Skeletal muscle satellite cell (primary cell): ENCODE data around the gene COX19.
A peak's percentile ranks its signal among the peaks of the same experiment; 100 is the strongest.

ENCODE experiments used
- H3K27me3 ChIP-seq: 2 replicates; pipeline ENCODE4 v1.7.0; 2013; ENCODE audit warnings: low read length; ENCODE audit not compliant: control insufficient read depth, insufficient read depth
- H3K36me3 ChIP-seq: 2 replicates; pipeline ENCODE4 v1.7.0; 2013; ENCODE audit warnings: mild to moderate bottlenecking, control low read depth, low read length; ENCODE audit not compliant: insufficient read depth
- H3K4me1 ChIP-seq: 2 replicates; pipeline ENCODE4 v1.7.0; 2013; ENCODE audit warnings: low read length; ENCODE audit not compliant: control insufficient read depth, insufficient read depth
- H3K4me2 ChIP-seq: 2 replicates; pipeline ENCODE4 v1.7.0; 2013; ENCODE audit warnings: mild to moderate bottlenecking, low read length
- H3K4me3 ChIP-seq: 2 replicates; pipeline ENCODE4 v1.7.0; 2013; ENCODE audit warnings: low read length
- H3K9ac ChIP-seq: 2 replicates; pipeline ENCODE4 v1.7.0; 2013; ENCODE audit warnings: mild to moderate bottlenecking, low read depth, low read length, moderate library complexity
- H3K9me3 ChIP-seq: replicated peaks from 2 replicates; pipeline ENCODE4 v1.7.0; 2013; ENCODE audit warnings: mild to moderate bottlenecking, control low read depth, low read length

Gene COX19

GRCh38 chr7:979151-979550 lies 3.8 kb upstream of the COX19 start:
- H3K9me3 ChIP-seq, result no peaks in the 10 kb centered on the region
- no peaks in the 10 kb centered on the region for H3K36me3 ChIP-seq
- H3K9ac ChIP-seq, result no peak overlapping the region
- H3K4me3 ChIP-seq, result no peak overlapping the region
- peaks cover 3% of the 10 kb centered on the region for H3K4me1 ChIP-seq
- H3K4me2 ChIP-seq, result no peak overlapping the region
- H3K27me3 ChIP-seq, result peaks cover 20% of the 10 kb centered on the region

- Histone ChIP-seq H3K9ac (no peak overlapping the region), H3K4me3 (no peak overlapping the region), H3K4me2 (no peak overlapping the region), H3K36me3 (no peaks in the 10 kb centered on the region), H3K4me1 (peaks cover 3% of the 10 kb centered on the region), H3K9me3 (no peaks in the 10 kb centered on the region), H3K27me3 (peaks cover 16% of the 10 kb centered on the region)
These were observed 3.2 kb upstream of the COX19 start for GRCh38 chr7:978416-979091.

- peaks cover 3% of the 10 kb centered on the region for H3K4me1 ChIP-seq
- H3K9me3 ChIP-seq, result no peaks in the 10 kb centered on the region
- H3K4me2 ChIP-seq, result no peak overlapping the region
- no peak overlapping the region for H3K4me3 ChIP-seq
- peaks cover 5% of the 10 kb centered on the region for H3K36me3 ChIP-seq
- H3K9ac ChIP-seq, result no peak overlapping the region
- H3K27me3 ChIP-seq, result peaks cover 11% of the 10 kb centered on the region
These were observed 2.6 kb upstream of the COX19 start for GRCh38 chr7:978049-978346.

- peaks cover 9% of the 10 kb centered on the region for H3K27me3 ChIP-seq
- H3K9me3 ChIP-seq, result no peaks in the 10 kb centered on the region
- H3K9ac ChIP-seq, result no peak overlapping the region
- H3K4me2 ChIP-seq, result no peak overlapping the region
- H3K4me1 ChIP-seq, result peaks cover 3% of the 10 kb centered on the region
- peaks cover 10% of the 10 kb centered on the region for H3K36me3 ChIP-seq
- H3K4me3 ChIP-seq, result no peak overlapping the region
These were observed 2.1 kb upstream of the COX19 start for GRCh38 chr7:977326-978048.

GRCh38 chr7:976901-977325 lies 1.6 kb upstream of the COX19 start:
- peaks cover 16% of the 10 kb centered on the region for H3K36me3 ChIP-seq
- H3K4me1 ChIP-seq, result peaks cover 3% of the 10 kb centered on the region
- peaks cover 5% of the 10 kb centered on the region for H3K27me3 ChIP-seq
- H3K4me3 ChIP-seq, result no peak overlapping the region
- no peaks in the 10 kb centered on the region for H3K9me3 ChIP-seq
- no peak overlapping the region for H3K9ac ChIP-seq
- no peak overlapping the region for H3K4me2 ChIP-seq

GRCh38 chr7:975702-976473 lies 539 bp upstream of the COX19 start:
- H3K9me3 ChIP-seq, result no peaks in the 10 kb centered on the region
- peak overlapping the region; percentile 38 for H3K9ac ChIP-seq
- peaks cover 5% of the 10 kb centered on the region for H3K27me3 ChIP-seq
- H3K4me2 ChIP-seq, result peak overlapping the region; percentile 84
- H3K36me3 ChIP-seq, result peaks cover 22% of the 10 kb centered on the region
- peak overlapping the region; percentile 60 for H3K4me3 ChIP-seq
- H3K4me1 ChIP-seq, result peaks cover 3% of the 10 kb centered on the region

GRCh38 chr7:974172-974571 lies 1.2 kb downstream of the COX19 start:
- no peaks in the 10 kb centered on the region for H3K9me3 ChIP-seq
- H3K4me3 ChIP-seq, result peak overlapping the region; percentile 98
- H3K9ac ChIP-seq, result peak overlapping the region; percentile 100
- peak overlapping the region; percentile 81 for H3K4me2 ChIP-seq
- H3K4me1 ChIP-seq, result peaks cover 3% of the 10 kb centered on the region
- no peaks in the 10 kb centered on the region for H3K27me3 ChIP-seq
- H3K36me3 ChIP-seq, result peaks cover 33% of the 10 kb centered on the region

- H3K4me2 ChIP-seq, result no peak overlapping the region
- H3K9me3 ChIP-seq, result no peaks in the 10 kb centered on the region
- peaks cover 42% of the 10 kb centered on the region for H3K36me3 ChIP-seq
- H3K9ac ChIP-seq, result no peak overlapping the region
- no peaks in the 10 kb centered on the region for H3K27me3 ChIP-seq
- H3K4me3 ChIP-seq, result no peak overlapping the region
- peaks cover 3% of the 10 kb centered on the region for H3K4me1 ChIP-seq
These were observed 2.0 kb downstream of the COX19 start for GRCh38 chr7:973312-973711.

GRCh38 chr7:972676-973309 lies 2.6 kb downstream of the COX19 start:
- Histone ChIP-seq H3K9me3 (no peaks in the 10 kb centered on the region), H3K4me1 (peaks cover 3% of the 10 kb centered on the region), H3K4me3 (no peak overlapping the region), H3K9ac (no peak overlapping the region), H3K27me3 (no peaks in the 10 kb centered on the region), H3K4me2 (no peak overlapping the region), H3K36me3 (peaks cover 47% of the 10 kb centered on the region)

GRCh38 chr7:972110-972509 lies 3.2 kb downstream of the COX19 start:
- H3K4me1 ChIP-seq, result peaks cover 3% of the 10 kb centered on the region
- H3K36me3 ChIP-seq, result peaks cover 54% of the 10 kb centered on the region
- H3K9me3 ChIP-seq, result no peaks in the 10 kb centered on the region

GRCh38 chr7:970744-971143 lies 4.6 kb downstream of the COX19 start:
- Histone ChIP-seq H3K36me3 (peaks cover 61% of the 10 kb centered on the region), H3K9ac (no peak overlapping the region), H3K9me3 (no peaks in the 10 kb centered on the region), H3K4me2 (no peak overlapping the region), H3K4me1 (peaks cover 3% of the 10 kb centered on the region), H3K4me3 (no peak overlapping the region), H3K27me3 (no peaks in the 10 kb centered on the region)

More at GRCh38 chr7:972110-972509, 3.2 kb downstream of the COX19 start:
- H3K27me3 ChIP-seq, result no peaks in the 10 kb centered on the region
- no peak overlapping the region for H3K4me2 ChIP-seq
- H3K9ac ChIP-seq, result no peak overlapping the region
- no peak overlapping the region for H3K4me3 ChIP-seq
